Retinal pigment epithelial cell (primary cell): Measurements from ENCODE around the gene RND3.

Experiments
- DNase-seq: peaks from one replicate; pipeline ENCODE4 v3.0.0-alpha.2; 2010; ENCODE audit warnings: low read depth
- H3K4me3 ChIP-seq: 2 replicates; pipeline ENCODE4 v1.5.1; 2011; ENCODE audit warnings: mild to moderate bottlenecking, low read length, control low read depth, moderate library complexity
- CTCF ChIP-seq: conservative IDR thresholded peaks from 2 replicates; pipeline ENCODE4 v1.5.1; 2011; ENCODE audit warnings: low read depth, low read length, control low read depth, inconsistent platforms

The RND3 gene

GRCh38 chr2:150445398-150445797 lies 42.1 kb downstream of the RND3 start:
- H3K4me3 ChIP-seq: no peak overlapping the region
- no peak for TF ChIP-seq CTCF
- no peak for DNase-seq

GRCh38 chr2:150442484-150442883 lies 45.0 kb downstream of the RND3 start:
- TF ChIP-seq CTCF: no peak
- no peak overlapping the region for H3K4me3 ChIP-seq
- DNase-seq: no peak

DNA sequence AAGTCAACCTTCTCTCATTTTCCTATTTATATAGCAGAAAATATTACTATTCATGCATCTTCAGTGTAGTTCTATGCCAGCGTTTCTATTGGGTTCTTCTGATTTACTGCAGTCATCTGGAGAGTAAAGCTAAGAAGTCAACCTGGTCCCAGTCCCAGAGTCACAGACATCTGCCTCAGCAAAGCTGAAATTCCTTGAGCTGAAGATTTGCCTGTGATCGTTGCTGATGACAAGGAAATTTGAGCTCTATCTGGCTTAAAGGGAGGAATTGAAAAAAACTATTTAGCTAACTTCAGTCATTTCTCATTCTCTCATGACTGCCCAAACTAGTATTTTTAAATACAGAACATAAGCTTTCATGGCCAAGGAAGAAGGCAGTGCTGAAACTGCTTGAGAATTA lies 45.7 kb downstream of the RND3 start:
- no peak for TF ChIP-seq CTCF
- DNase-seq: no peak

GRCh38 chr2:150441226-150441625 lies 46.2 kb downstream of the RND3 start:
- DNase-seq: no peak
- no peak overlapping the region for H3K4me3 ChIP-seq
- no peak for TF ChIP-seq CTCF

More for the DNA sequence above, 45.7 kb downstream of the RND3 start:
- H3K4me3 ChIP-seq: no peak overlapping the region

GRCh38 chr2:150438654-150439053 lies 48.8 kb downstream of the RND3 start:
- DNase-seq: no peak
- no peak overlapping the region for H3K4me3 ChIP-seq
- no peak for TF ChIP-seq CTCF

DNA sequence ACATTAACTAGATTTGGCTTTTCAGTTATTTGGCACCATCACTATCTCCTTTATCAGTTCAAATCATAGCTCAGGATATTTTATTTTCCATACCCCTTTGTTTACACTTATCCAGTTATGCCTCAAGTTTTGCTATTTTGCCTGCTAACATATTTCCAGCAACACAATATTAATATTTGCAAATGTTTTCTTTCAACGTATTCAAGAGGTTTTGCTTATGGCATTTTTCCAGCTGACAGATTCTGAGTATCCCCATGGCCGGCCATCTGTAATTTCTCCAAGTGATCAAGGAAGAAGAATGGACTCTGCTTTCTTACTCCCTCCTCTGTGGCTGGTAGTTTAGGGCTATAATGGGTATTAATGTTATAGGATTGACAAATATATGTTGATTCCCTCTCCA lies 49.4 kb downstream of the RND3 start:
- no peak for DNase-seq
- H3K4me3 ChIP-seq: no peak overlapping the region
- TF ChIP-seq CTCF: no peak

DNA sequence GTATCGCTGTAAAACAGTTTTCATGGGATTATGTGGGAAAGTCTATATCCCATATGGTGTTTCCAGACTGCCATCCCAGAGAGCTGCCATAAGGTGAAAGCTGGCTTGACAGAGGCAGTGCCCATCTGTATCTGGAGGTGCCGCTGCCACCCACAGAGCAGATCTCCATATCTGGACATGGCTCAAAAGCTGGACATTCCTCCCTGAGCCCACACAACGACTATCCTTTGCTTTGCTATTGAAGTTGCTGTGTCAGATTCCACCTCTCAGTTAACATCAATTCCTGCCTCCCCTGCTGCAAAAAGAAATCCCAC lies 55.2 kb downstream of the RND3 start:
- DNase-seq: no peak

More for the DNA sequence above, 55.2 kb downstream of the RND3 start:
- no peak for TF ChIP-seq CTCF
- no peak overlapping the region for H3K4me3 ChIP-seq
